Prostate gland (tissue), 2 donors: ENCODE results near the gene LTA4H.

Source experiments
- POLR2A ChIP-seq: fragments of 450-650 bp; IDR thresholded peaks from one replicate; pipeline ENCODE4 v1.6.1; 2016; ENCODE audit warnings: antibody characterized with exemption, mild to moderate bottlenecking
- TF ChIP-seq, protein P1 (sequence below), 4 experiments: fragments of 200-600 bp in 2 of 4; fragments of 450-650 bp in 2 of 4; sonication (generic) in 2 of 4; IDR thresholded peaks; 1 replicate in 3 of 4; 2 replicates in 1 of 4; pipeline ENCODE4 v1.5.1; 2016 to 2019; ENCODE audit warnings: antibody characterized with exemption in 4 of 4, mild to moderate bottlenecking in 2 of 4, moderate library complexity in 2 of 4

DNA sequence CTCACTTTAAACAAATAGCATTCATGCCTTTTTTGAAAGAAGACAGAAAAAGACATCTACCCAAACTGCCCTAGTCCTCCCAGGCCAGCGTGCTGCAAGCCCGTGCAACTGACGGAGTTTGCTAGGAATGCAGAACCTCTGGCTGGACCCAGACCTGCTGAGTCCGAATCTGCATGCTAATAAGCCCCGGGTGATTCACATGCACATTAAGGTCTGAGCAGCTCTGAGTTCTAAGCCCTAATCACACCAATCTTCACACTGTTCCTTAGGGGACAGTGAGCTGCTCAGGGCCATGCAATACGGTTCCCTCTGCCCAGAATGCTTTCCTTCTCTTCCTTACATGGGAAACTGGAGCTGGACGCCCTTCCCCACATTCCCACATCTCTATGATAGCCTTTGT lies 64.5 kb downstream of the LTA4H start:
- TF ChIP-seq, protein P1, sequence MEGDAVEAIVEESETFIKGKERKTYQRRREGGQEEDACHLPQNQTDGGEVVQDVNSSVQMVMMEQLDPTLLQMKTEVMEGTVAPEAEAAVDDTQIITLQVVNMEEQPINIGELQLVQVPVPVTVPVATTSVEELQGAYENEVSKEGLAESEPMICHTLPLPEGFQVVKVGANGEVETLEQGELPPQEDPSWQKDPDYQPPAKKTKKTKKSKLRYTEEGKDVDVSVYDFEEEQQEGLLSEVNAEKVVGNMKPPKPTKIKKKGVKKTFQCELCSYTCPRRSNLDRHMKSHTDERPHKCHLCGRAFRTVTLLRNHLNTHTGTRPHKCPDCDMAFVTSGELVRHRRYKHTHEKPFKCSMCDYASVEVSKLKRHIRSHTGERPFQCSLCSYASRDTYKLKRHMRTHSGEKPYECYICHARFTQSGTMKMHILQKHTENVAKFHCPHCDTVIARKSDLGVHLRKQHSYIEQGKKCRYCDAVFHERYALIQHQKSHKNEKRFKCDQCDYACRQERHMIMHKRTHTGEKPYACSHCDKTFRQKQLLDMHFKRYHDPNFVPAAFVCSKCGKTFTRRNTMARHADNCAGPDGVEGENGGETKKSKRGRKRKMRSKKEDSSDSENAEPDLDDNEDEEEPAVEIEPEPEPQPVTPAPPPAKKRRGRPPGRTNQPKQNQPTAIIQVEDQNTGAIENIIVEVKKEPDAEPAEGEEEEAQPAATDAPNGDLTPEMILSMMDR (IDR thresholded peaks at IDR 0.05): no peak
- TF ChIP-seq POLR2A: no peak
